ENCODE measurements around the gene PCSK2.
A peak's percentile ranks its signal among the peaks of the same experiment; 100 is the strongest.
"Not testable (repeated sequence)": the region's sequence is repeated elsewhere in the genome, so short reads cannot be mapped to it uniquely, and the experiment has no call there.

Gene PCSK2

GRCh38 chr20:17226410-17227218, at the start of gene PCSK2:
TSS of gene PCSK2 (plus strand) at chr20:17227040. CDS start at chr20:17227306, 266 bp downstream.
- peak; percentile 81 for DNase-seq (ENCODE audit: low read depth, low spot score)

DNA sequence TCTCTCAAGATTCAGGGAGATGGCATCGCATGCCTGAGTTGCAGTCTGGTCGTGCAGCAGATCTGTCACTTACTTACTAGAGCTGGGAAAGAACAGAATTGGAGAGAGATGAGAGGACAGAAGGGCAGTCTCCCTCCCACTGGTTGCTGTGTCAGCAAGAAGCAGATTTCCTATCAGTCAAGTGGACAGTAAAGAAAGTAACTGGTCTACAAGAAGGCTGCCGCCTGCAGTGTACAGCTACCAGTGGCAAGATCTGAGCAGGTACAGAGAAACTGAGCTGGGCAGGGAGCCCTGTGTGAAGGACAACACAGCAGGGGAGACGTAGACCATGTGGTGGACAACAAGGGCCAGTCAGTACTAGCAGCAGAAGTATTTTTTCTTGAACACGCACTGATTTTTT, 49.5 kb upstream of the PCSK2 start:
- no peak for DNase-seq (ENCODE audit: low read depth, low spot score)

DNA sequence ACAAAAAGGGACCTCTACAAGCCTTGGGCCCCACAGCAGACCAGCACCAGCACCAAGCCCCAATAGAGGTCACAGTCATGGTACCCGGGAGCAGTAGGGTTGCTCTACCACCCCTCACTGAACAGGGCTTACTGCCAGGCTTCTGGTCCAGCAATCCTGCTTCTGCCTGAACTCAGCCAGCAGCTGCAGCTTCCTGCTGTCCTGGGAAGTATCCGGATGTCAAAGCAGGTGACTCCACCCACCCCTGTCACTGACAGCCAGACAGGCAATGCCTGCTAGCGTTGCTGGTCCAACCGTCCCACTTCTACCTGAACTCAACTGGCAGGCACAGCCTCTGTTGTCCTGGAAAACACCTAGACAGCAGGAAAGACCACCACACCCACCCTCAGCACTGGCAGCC, 47.0 kb upstream of the PCSK2 start:
- no peak for DNase-seq (ENCODE audit: low read depth, low spot score)

GRCh38 chr20:17189976-17190695, 36.7 kb upstream of the PCSK2 start:
- no peak for DNase-seq (ENCODE audit: low read depth, low spot score)

GRCh38 chr20:17197041-17197440, 29.8 kb upstream of the PCSK2 start:
- no peak for DNase-seq (ENCODE audit: low read depth, low spot score)

DNA sequence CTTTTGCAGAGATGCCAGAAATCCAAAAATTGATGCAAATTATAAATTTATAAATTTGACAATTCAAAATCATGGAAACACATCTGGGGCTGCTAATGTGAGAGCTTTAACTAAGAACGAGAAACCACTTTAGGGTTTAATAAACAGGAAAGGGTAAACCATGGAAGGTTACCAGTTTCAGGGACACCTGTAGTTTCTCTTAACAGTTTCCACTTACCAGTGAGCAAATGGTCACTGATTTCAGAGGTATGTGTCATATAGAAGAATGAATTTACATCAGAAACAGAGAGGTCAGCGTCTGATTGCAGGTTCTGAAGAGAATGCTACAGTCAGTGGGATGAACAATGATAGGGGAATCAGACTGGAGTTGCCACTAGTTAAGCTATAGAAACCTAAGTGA, 24.8 kb upstream of the PCSK2 start:
- DNase-seq (ENCODE audit: low read depth, low spot score), result no peak

GRCh38 chr20:17202673-17203072, 24.2 kb upstream of the PCSK2 start:
- DNase-seq (ENCODE audit: low read depth, low spot score), result peak; percentile 1

GRCh38 chr20:17205084-17205813, 21.6 kb upstream of the PCSK2 start:
- DNase-seq (ENCODE audit: low read depth, low spot score), result no peak

- DNase-seq (ENCODE audit: low read depth, low spot score), result no peak
These were observed 16.5 kb upstream of the PCSK2 start for GRCh38 chr20:17210387-17210786.

GRCh38 chr20:17210983-17211382, 15.9 kb upstream of the PCSK2 start:
- no peak for DNase-seq (ENCODE audit: low read depth, low spot score)

- no peak for DNase-seq (ENCODE audit: low read depth, low spot score)
These were observed 11.7 kb upstream of the PCSK2 start for GRCh38 chr20:17215167-17215566.

GRCh38 chr20:17219856-17220255, 7.0 kb upstream of the PCSK2 start:
- DNase-seq (ENCODE audit: low read depth, low spot score), result not testable (repeated sequence)

GRCh38 chr20:17223553-17223952, 3.3 kb upstream of the PCSK2 start:
- no peak for DNase-seq (ENCODE audit: low read depth, low spot score)

GRCh38 chr20:17225851-17226409, 910 bp upstream of the PCSK2 start:
- DNase-seq (ENCODE audit: low read depth, low spot score), result peak; percentile 2

DNA sequence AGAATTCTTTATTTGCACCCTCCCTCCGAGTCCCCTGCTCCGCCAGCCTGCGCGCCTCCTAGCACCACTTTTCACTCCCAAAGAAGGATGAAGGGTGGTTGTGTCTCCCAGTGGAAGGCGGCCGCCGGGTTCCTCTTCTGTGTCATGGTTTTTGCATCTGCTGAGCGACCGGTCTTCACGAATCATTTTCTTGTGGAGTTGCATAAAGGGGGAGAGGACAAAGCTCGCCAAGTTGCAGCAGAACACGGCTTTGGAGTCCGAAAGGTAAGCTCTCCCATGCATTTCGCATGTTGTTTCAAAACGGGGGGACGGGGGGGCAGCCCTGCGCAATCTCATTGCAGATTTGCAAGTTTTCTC, 357 bp downstream of the PCSK2 start:
- peak; percentile 1 for DNase-seq (ENCODE audit: low read depth, low spot score)

DNA sequence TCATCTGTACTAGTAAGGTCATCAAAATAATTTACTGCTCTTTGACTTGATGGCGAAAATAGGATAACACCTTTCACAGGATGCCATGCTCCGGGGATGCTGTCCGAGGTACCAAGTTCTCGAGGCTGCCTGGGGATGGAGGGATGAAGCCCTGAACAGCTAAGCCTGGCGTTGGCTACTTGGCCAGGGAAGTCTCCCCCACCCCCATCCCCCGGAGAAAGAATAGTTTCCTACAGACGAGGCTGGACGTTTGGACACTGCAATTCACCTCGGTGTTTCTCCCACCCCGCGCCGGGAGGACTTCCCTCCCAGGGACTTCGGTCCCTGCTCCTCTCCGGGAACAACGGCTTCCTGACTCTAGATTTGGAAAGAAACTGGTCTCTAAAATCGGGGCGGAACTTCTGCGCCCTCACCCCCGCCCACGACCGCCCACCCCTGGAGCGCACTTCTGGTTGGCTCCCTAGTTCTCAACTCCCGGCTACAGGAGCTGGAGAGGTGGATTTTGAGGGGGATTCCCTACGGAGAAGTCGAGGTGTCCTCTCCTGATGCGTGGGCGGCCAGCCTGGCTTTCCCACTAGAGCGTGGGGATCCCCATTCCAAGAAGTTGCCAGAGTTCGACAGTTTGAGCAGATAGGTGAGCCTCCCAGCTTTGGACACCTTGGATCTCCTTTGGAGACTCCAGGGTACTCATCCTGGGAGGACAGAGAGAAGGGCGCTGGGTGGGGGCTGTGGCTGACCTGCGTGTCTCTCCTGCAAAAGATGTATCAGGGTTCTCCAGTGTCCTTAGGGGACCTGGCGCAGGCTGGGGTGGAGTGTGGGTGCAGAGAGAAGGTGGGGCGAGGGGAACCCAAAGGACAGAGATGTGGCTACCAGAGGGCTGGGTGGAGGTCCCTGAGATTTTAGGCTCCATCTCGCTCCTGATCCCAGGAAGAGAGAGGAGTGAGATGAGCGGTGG, 1.1 kb downstream of the PCSK2 start:
- peak; percentile 28 for DNase-seq (ENCODE audit: low read depth, low spot score)

- no peak for DNase-seq (ENCODE audit: low read depth, low spot score)
These were observed 1.8 kb downstream of the PCSK2 start for GRCh38 chr20:17228624-17229061.

GRCh38 chr20:17229256-17229655, 2.4 kb downstream of the PCSK2 start:
- no peak for DNase-seq (ENCODE audit: low read depth, low spot score)

- DNase-seq (ENCODE audit: low read depth, low spot score), result no peak
These were observed 6.8 kb downstream of the PCSK2 start for GRCh38 chr20:17233626-17234025.

- DNase-seq (ENCODE audit: low read depth, low spot score), result no peak
These were observed 9.9 kb downstream of the PCSK2 start for GRCh38 chr20:17236766-17237165.

DNA sequence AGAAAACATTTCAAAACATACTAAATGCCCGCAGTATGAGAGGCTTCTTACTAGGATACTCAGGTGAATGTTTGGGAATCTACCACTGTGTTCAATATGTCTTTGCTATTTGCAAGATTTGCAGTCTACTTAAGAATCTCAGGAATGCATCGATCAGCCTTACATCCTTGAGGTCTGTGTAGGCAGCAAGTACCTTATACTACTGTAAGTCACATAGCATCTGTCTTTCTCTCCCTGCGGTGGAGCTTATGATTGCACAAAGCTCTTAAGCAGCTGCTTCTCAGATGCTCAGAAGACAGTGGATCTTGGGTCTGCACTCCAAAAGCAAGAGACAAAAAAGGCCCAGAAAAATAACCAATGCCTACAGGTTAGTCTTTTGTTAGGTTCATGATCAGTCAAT, 21.4 kb downstream of the PCSK2 start:
- DNase-seq (ENCODE audit: low read depth, low spot score), result no peak
